Neural cell (in vitro differentiated cells): Measurements from ENCODE around the gene ADRA2A.

Source experiments
- CTCF ChIP-seq: fragments of 450-650 bp; IDR thresholded peaks from 2 replicates; pipeline ENCODE4 v1.5.1; 2014; ENCODE audit warnings: antibody characterized with exemption, mild to moderate bottlenecking, moderate library complexity; ENCODE audit not compliant: poor library complexity, severe bottlenecking
- EZH2 ChIP-seq: fragments of 200-600, 300-800 bp; shearing (Covaris generic), sonication (generic); IDR thresholded peaks from 2 replicates; pipeline ENCODE4 v1.6.1; 2014; ENCODE audit warnings: antibody characterized with exemption, low read length, borderline replicate concordance, mild to moderate bottlenecking; ENCODE audit not compliant: insufficient read depth, poor library complexity, severe bottlenecking
- POLR2AphosphoS5 ChIP-seq: IDR thresholded peaks from 2 replicates; pipeline ENCODE4 v1.6.1; 2012
- RAD21 ChIP-seq: fragments of 450-650 bp; conservative IDR thresholded peaks from 2 replicates; pipeline ENCODE4 v1.6.1; 2014; ENCODE audit warnings: antibody characterized with exemption, mild to moderate bottlenecking, moderate library complexity
- SMC3 ChIP-seq: fragments of 450-650 bp; conservative IDR thresholded peaks from 2 replicates; pipeline ENCODE4 v1.6.1; 2014; ENCODE audit warnings: antibody characterized with exemption, mild to moderate bottlenecking, moderate library complexity; ENCODE audit not compliant: poor library complexity
- TAF1 ChIP-seq: IDR thresholded peaks from 2 replicates; pipeline ENCODE4 v1.6.1; 2012; ENCODE audit warnings: low read depth

- TF ChIP-seq CTCF: no peak
- TF ChIP-seq TAF1: no peak
- TF ChIP-seq SMC3: no peak
- no peak for TF ChIP-seq EZH2
- TF ChIP-seq POLR2AphosphoS5: no peak
- TF ChIP-seq RAD21: no peak
Observed at GRCh38 chr10:111089293-111089692, 12.5 kb downstream of the ADRA2A start.
